Neutrophil (primary cell): ENCODE results near the gene TNIK.

ENCODE experiments used
- H3K27ac ChIP-seq: fragments of 200-600 bp; sonication (generic); 2 replicates; pipeline ENCODE4 v1.5.1; 2016; ENCODE audit warnings: mild to moderate bottlenecking, moderate library complexity
- H3K27me3 ChIP-seq: fragments of 200-600 bp; sonication (generic); 2 replicates; pipeline ENCODE4 v1.6.0; 2016; ENCODE audit warnings: mild to moderate bottlenecking
- H3K36me3 ChIP-seq: fragments of 200-600 bp; sonication (generic); 2 replicates; pipeline ENCODE4 v1.5.1; 2017
- H3K4me1 ChIP-seq, 2 experiments: fragments of 200-600 bp in 1 of 2; sonication (generic) in 1 of 2; 1 replicate in 1 of 2; 2 replicates in 1 of 2; pipeline versions ENCODE4 v1.5.1 to v1.6.1; 2013 to 2016; ENCODE audit warnings: low read depth in 1 of 2, low read length in 1 of 2, mild to moderate bottlenecking in 1 of 2, moderate library complexity in 1 of 2; ENCODE audit not compliant: control insufficient read depth in 1 of 2, insufficient read depth in 1 of 2
- H3K4me3 ChIP-seq, 2 experiments: fragments of 200-600 bp in 1 of 2; sonication (generic) in 1 of 2; 1 replicate in 1 of 2; 2 replicates in 1 of 2; pipeline ENCODE4 v1.5.1; 2013 to 2016; ENCODE audit warnings: low read depth in 1 of 2, low read length in 1 of 2, mild to moderate bottlenecking in 1 of 2, moderate library complexity in 1 of 2
- H3K9me3 ChIP-seq: fragments of 200-600 bp; sonication (generic); 2 replicates; pipeline ENCODE4 v1.5.1; 2016
- CTCF ChIP-seq: fragments of 200-600 bp; sonication (generic); IDR thresholded peaks from 2 replicates; pipeline ENCODE4 v1.5.1; 2016; ENCODE audit warnings: antibody characterized with exemption

Gene TNIK

GRCh38 chr3:171177056-171177455 lies 283.1 kb downstream of the TNIK start:
- Histone ChIP-seq H3K27me3 (no peaks in the 10 kb centered on the region), H3K9me3 (no peaks in the 10 kb centered on the region), H3K27ac (no peak overlapping the region), H3K4me3 (no peak overlapping the region), H3K36me3 (no peaks in the 10 kb centered on the region), H3K4me1 (peaks cover 5 to 14% of the 10 kb centered on the region in 2 experiments)
- no peak for TF ChIP-seq CTCF

- H3K27me3 ChIP-seq: no peaks in the 10 kb centered on the region
- H3K4me3 ChIP-seq: no peak overlapping the region
- no peak overlapping the region for H3K27ac ChIP-seq
- no peaks in the 10 kb centered on the region for H3K36me3 ChIP-seq
- TF ChIP-seq CTCF: no peak
- H3K4me1 ChIP-seq: peaks cover 5 to 14% of the 10 kb centered on the region in 2 experiments
- no peaks in the 10 kb centered on the region for H3K9me3 ChIP-seq
Observed at GRCh38 chr3:171176244-171176933, 283.8 kb downstream of the TNIK start.

- H3K27ac ChIP-seq: no peak overlapping the region
- peaks cover 5 to 14% of the 10 kb centered on the region in 2 experiments for H3K4me1 ChIP-seq
- no peak for TF ChIP-seq CTCF
- no peaks in the 10 kb centered on the region for H3K36me3 ChIP-seq
- H3K9me3 ChIP-seq: no peaks in the 10 kb centered on the region
- no peaks in the 10 kb centered on the region for H3K27me3 ChIP-seq
- no peak overlapping the region for H3K4me3 ChIP-seq
Observed at GRCh38 chr3:171175741-171176234, 284.4 kb downstream of the TNIK start.

GRCh38 chr3:171173736-171174135 lies 286.5 kb downstream of the TNIK start:
- H3K4me1 ChIP-seq: peaks cover 4 to 10% of the 10 kb centered on the region in 2 experiments
- no peaks in the 10 kb centered on the region for H3K36me3 ChIP-seq
- TF ChIP-seq CTCF: no peak
- H3K27me3 ChIP-seq: no peaks in the 10 kb centered on the region
- no peak overlapping the region for H3K4me3 ChIP-seq
- H3K9me3 ChIP-seq: no peaks in the 10 kb centered on the region
- no peak overlapping the region for H3K27ac ChIP-seq

GRCh38 chr3:171172070-171172469 lies 288.1 kb downstream of the TNIK start:
- Histone ChIP-seq H3K27ac (no peak overlapping the region), H3K4me1 (peaks cover 0 to 5% of the 10 kb centered on the region in 2 experiments), H3K27me3 (no peaks in the 10 kb centered on the region), H3K9me3 (no peaks in the 10 kb centered on the region), H3K36me3 (no peaks in the 10 kb centered on the region), H3K4me3 (no peak overlapping the region)
- no peak for TF ChIP-seq CTCF
